Measurements from ENCODE around the gene FABP1.

FABP1 gene

DNA sequence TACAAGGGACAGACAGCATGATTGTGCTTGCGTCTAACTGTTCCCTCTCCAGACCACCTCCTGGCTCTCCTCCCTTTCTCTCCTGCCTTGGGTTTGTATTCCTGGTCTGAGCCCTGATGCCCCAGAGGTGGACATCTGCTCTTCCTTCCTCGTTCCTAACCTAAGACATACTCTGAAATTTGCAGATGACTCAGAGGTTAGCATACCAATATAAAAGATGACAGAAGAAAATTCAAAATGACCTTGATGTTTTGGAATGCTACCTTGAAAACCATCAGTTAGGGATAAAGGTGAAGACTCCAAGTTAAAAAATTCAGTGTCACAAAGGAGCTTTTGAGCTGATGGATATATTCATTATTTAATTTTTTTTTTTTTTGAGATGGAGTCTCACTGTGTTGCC, 47.3 kb downstream of the FABP1 start:
- TF ChIP-seq SP1 (IDR thresholded peaks at IDR 0.05) = no peak
- ChIA-PET POLR2A (no interaction called here), CTCF (no interaction called here)
- DNase-seq (ENCODE audit: extremely low spot score) = no peak

DNA sequence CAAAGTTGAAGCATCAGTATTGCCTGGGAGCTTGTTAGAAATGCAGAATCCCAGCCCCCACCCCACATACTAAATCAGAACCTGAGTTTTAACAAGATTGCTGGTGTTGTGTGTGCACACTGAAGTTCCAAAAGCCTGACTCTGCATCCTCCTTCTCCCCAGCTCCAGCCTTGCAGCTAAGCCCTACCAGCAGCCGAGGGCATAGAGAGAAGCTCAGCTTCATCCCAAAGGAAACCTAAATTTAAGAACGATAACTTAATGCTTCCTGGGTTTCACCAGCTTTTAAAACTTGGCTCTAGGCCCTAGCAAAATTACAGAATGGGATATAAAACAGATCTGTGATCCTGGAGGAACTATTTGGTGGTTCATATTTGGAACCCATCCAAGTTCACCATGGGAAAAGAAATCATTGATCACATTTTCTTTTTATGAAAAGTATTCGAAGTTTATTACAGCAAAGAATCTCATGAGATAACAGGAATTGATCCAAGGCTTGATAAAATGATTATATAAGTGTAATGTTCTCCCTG, 49.2 kb downstream of the FABP1 start:
- CTCF ChIA-PET = no interaction called here
- DNase-seq (ENCODE audit: extremely low spot score) = no peak
- POLR2A ChIA-PET = no interaction called here
- TF ChIP-seq FOXK2 (IDR thresholded peaks at IDR 0.05) (no peak), ZNF384 (IDR thresholded peaks at IDR 0.05) (no peak), ELF4 (IDR thresholded peaks at IDR 0.05) (no peak), SP1 (IDR thresholded peaks at IDR 0.05) (no peak), CTBP1 (IDR thresholded peaks at IDR 0.05; ENCODE audit: borderline replicate concordance) (no peak), ARNT (IDR thresholded peaks at IDR 0.05) (no peak), SUZ12 (IDR thresholded peaks at IDR 0.05) (no peak), FOXM1 (IDR thresholded peaks at IDR 0.05; ENCODE audit: borderline replicate concordance) (no peak), L3MBTL2 (conservative IDR thresholded peaks at IDR 0.05) (no peak), HDGF (IDR thresholded peaks at IDR 0.05; ENCODE audit: borderline replicate concordance) (no peak), NFRKB (IDR thresholded peaks at IDR 0.05) (no peak), LEF1 (IDR thresholded peaks at IDR 0.05; ENCODE audit: borderline replicate concordance) (no peak), BHLHE40 (IDR thresholded peaks at IDR 0.05; ENCODE audit: borderline replicate concordance) (no peak), TARDBP (IDR thresholded peaks at IDR 0.05) (no peak), FOXA1 (IDR thresholded peaks at IDR 0.05) (no peak)
- TF ChIP-seq, protein P1, sequence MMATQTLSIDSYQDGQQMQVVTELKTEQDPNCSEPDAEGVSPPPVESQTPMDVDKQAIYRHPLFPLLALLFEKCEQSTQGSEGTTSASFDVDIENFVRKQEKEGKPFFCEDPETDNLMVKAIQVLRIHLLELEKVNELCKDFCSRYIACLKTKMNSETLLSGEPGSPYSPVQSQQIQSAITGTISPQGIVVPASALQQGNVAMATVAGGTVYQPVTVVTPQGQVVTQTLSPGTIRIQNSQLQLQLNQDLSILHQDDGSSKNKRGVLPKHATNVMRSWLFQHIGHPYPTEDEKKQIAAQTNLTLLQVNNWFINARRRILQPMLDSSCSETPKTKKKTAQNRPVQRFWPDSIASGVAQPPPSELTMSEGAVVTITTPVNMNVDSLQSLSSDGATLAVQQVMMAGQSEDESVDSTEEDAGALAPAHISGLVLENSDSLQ (IDR thresholded peaks at IDR 0.05) = no peak

DNA sequence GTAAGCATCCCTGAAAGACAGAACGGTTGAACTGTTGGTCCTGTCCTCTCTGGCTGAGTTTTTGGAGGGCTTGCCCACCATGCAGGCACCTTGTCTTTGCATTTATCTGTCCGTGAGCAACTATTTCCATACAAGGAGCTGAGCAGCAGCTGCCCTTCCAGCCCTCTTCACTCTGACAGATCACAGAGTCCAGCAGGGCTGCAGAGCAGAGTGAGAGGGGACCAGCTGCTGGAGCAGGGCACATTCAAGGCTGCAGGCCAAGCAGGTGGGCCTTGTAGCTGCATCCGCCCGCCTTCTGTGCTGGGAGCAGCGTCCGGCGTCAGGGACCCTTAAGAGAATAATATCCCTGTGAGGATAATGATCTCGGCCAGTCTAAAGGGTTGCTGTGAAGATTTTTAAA, 50.8 kb downstream of the FABP1 start:
- POLR2A ChIA-PET = no interaction called here
- DNase-seq (ENCODE audit: extremely low spot score) = no peak

DNA sequence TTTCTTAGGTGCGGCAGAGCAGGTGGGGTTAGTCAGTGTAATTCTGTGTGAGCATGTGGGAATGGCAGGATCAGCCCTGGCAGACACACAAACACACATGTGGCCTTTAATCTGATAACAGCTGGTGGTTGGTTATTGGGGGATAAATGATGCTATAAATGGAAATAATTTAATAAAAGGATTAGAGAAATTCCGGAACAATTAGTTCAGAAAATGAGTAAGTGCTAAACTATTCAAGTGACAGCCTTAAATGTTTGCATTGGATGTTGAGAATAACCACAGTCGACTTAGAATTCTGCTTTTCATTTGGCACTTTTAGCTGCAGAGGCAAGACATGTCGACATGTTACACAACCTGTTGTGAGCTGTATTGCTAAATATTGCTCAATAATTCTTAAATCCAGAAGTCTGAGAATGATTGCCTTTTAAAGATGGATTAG, 53.0 kb downstream of the FABP1 start:
- CTCF ChIA-PET = no interaction called here
- POLR2A ChIA-PET = no interaction called here
- DNase-seq (ENCODE audit: extremely low spot score) = no peak
- TF ChIP-seq ZNF384 (IDR thresholded peaks at IDR 0.05) (no peak), ELF4 (IDR thresholded peaks at IDR 0.05) (no peak), SP1 (IDR thresholded peaks at IDR 0.05) (no peak), TARDBP (IDR thresholded peaks at IDR 0.05) (no peak), LEF1 (IDR thresholded peaks at IDR 0.05; ENCODE audit: borderline replicate concordance) (no peak), ARNT (IDR thresholded peaks at IDR 0.05) (no peak), FOXK2 (IDR thresholded peaks at IDR 0.05) (no peak), NFRKB (IDR thresholded peaks at IDR 0.05) (no peak), HDGF (IDR thresholded peaks at IDR 0.05; ENCODE audit: borderline replicate concordance) (no peak), FOXM1 (IDR thresholded peaks at IDR 0.05; ENCODE audit: borderline replicate concordance) (no peak), CTBP1 (IDR thresholded peaks at IDR 0.05; ENCODE audit: borderline replicate concordance) (no peak), FOXA1 (IDR thresholded peaks at IDR 0.05) (no peak), SUZ12 (IDR thresholded peaks at IDR 0.05) (no peak), BHLHE40 (IDR thresholded peaks at IDR 0.05; ENCODE audit: borderline replicate concordance) (no peak)
- TF ChIP-seq, protein P1 (IDR thresholded peaks at IDR 0.05) = no peak

More for the DNA sequence above, 50.8 kb downstream of the FABP1 start:
- TF ChIP-seq ARNT (IDR thresholded peaks at IDR 0.05) (no peak), ELF4 (IDR thresholded peaks at IDR 0.05) (no peak), NFRKB (IDR thresholded peaks at IDR 0.05) (no peak), ZNF384 (IDR thresholded peaks at IDR 0.05) (no peak), LEF1 (IDR thresholded peaks at IDR 0.05; ENCODE audit: borderline replicate concordance) (no peak), SUZ12 (IDR thresholded peaks at IDR 0.05) (no peak), L3MBTL2 (conservative IDR thresholded peaks at IDR 0.05) (no peak), BHLHE40 (IDR thresholded peaks at IDR 0.05; ENCODE audit: borderline replicate concordance) (no peak), CTBP1 (IDR thresholded peaks at IDR 0.05; ENCODE audit: borderline replicate concordance) (no peak), FOXM1 (IDR thresholded peaks at IDR 0.05; ENCODE audit: borderline replicate concordance) (no peak), FOXA1 (IDR thresholded peaks at IDR 0.05) (no peak), HDGF (IDR thresholded peaks at IDR 0.05; ENCODE audit: borderline replicate concordance) (no peak), FOXK2 (IDR thresholded peaks at IDR 0.05) (no peak), TARDBP (IDR thresholded peaks at IDR 0.05) (no peak), SP1 (IDR thresholded peaks at IDR 0.05) (no peak)
- TF ChIP-seq, protein P1 (IDR thresholded peaks at IDR 0.05) = no peak
- CTCF ChIA-PET = interaction anchor here (1.0 kb wide), 1 partner anchor 17 kb away, joined by 4 read pairs; no protein-coding TSS in a partner anchor

DNA sequence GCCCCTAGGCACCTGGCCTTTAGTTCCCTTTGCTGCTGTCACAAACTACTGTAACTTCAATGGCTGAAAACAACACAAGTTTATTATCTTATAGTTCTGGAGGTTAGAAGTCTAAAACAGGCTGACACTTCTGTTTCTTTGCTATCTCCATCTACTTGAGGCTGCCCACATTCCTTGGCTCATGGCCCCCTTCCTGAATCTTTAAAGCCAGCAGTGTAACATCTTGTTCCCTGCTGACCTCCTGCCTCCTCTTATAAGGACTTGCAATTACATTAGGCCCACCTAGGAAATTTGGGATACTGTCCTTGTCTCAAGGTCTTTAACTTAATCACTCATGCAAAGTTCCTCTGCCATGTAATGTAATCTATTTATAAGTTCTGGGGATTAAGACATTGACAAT, 53.7 kb downstream of the FABP1 start:
- ChIA-PET POLR2A (no interaction called here), CTCF (no interaction called here)
- TF ChIP-seq FOXA1 (IDR thresholded peaks at IDR 0.05) (no peak), NFRKB (IDR thresholded peaks at IDR 0.05) (no peak), FOXK2 (IDR thresholded peaks at IDR 0.05) (no peak), SP1 (IDR thresholded peaks at IDR 0.05) (no peak), TARDBP (IDR thresholded peaks at IDR 0.05) (no peak), FOXM1 (IDR thresholded peaks at IDR 0.05; ENCODE audit: borderline replicate concordance) (no peak), LEF1 (IDR thresholded peaks at IDR 0.05; ENCODE audit: borderline replicate concordance) (no peak), ZNF384 (IDR thresholded peaks at IDR 0.05) (no peak), SUZ12 (IDR thresholded peaks at IDR 0.05) (no peak), CTBP1 (IDR thresholded peaks at IDR 0.05; ENCODE audit: borderline replicate concordance) (no peak), ARNT (IDR thresholded peaks at IDR 0.05) (no peak), ELF4 (IDR thresholded peaks at IDR 0.05) (no peak), BHLHE40 (IDR thresholded peaks at IDR 0.05; ENCODE audit: borderline replicate concordance) (no peak), HDGF (IDR thresholded peaks at IDR 0.05; ENCODE audit: borderline replicate concordance) (no peak), L3MBTL2 (conservative IDR thresholded peaks at IDR 0.05) (no peak)
- TF ChIP-seq, protein P1 (IDR thresholded peaks at IDR 0.05) = no peak
- no peak for DNase-seq (ENCODE audit: extremely low spot score)

Data from HEK293T (cell line).